K562 (cell line): ENCODE results near the gene RUNDC1. TPM values are rescaled to one million over a fixed set of nuclear protein-coding genes. Genes with fewer than 3 reads are reported as not detected.

Experiments
- ATF7 ChIP-seq: fragments of 450-650 bp; IDR thresholded peaks from 2 replicates; pipeline ENCODE4 v1.7.1; 2014; ENCODE audit warnings: mild to moderate bottlenecking, moderate library complexity
- CXXC5 ChIP-seq: fragments of 250-450 bp; sonication (Bioruptor Pico); IDR thresholded peaks from 2 replicates; pipeline ENCODE4 v1.8.0; 2022; ENCODE audit warnings: inconsistent platforms, mild to moderate bottlenecking, moderate library complexity
- FUS ChIP-seq: fragments of 200-400 bp; formaldehyde crosslinking; optimal IDR thresholded peaks from 2 replicates; pipeline ENCODE3; 2017; ENCODE audit warnings: low read depth, low read length
- NONO ChIP-seq, 2 experiments: fragments of 200-400 bp in 1 of 2; fragments of 450-650 bp in 1 of 2; formaldehyde crosslinking in 1 of 2; IDR thresholded peaks; 2 replicates each; pipeline ENCODE4 v1.6.1; 2017; ENCODE audit warnings: low read depth in 2 of 2, mild to moderate bottlenecking in 2 of 2, moderate library complexity in 2 of 2, low read length in 1 of 2
- NRF1 ChIP-seq, 2 experiments: fragments of 450-650 bp; IDR thresholded peaks in 1 of 2; conservative IDR thresholded peaks in 1 of 2; 2 replicates each; pipeline ENCODE4 v1.6.1; 2014; ENCODE audit warnings: mild to moderate bottlenecking in 2 of 2
- POLR2G ChIP-seq: fragments of 200-400 bp; formaldehyde crosslinking; IDR thresholded peaks from 2 replicates; pipeline ENCODE4 v1.6.1; 2017; ENCODE audit warnings: low read depth, mild to moderate bottlenecking, antibody characterized with exemption, low read length, moderate library complexity
- RB1 ChIP-seq: fragments of 450-650 bp; IDR thresholded peaks from 2 replicates; pipeline ENCODE4 v1.6.1; 2017; ENCODE audit warnings: low read depth, mild to moderate bottlenecking
- RBFOX2 ChIP-seq: fragments of 200-400 bp; formaldehyde crosslinking; IDR thresholded peaks from 2 replicates; pipeline ENCODE4 v1.6.1; 2017; ENCODE audit warnings: low read depth, mild to moderate bottlenecking, low read length, moderate library complexity
- ZFX ChIP-seq: sonication (generic); formaldehyde crosslinking; IDR thresholded peaks from 2 replicates; pipeline ENCODE4 v1.8.0; 2022; ENCODE audit warnings: mild to moderate bottlenecking, missing genetic modification reagents, moderate library complexity
- polyA plus RNA-seq, 8 experiments: library from polyadenylated mRNA; depleted of rRNA in 4 of 8; stranded (reverse) in 5 of 8; unstranded in 3 of 8; fragments of >200 nt; fragmentation: Nextera tagmentation in 2 of 8; fragmentation: Illumina TruSeq in 1 of 8; extraction: Ambion mirVana in 2 of 8; extraction: Trizol in 1 of 8; gene quantifications; 2 replicates each; pipeline versions ENCODE4 v1.2.1 to v1.2.3, GENCODE V29; 2011 to 2014; ENCODE audit warnings: inconsistent platforms in 1 of 8, missing spikeins in 1 of 8
- total RNA-seq, 7 experiments: library from RNA; depleted of rRNA in 6 of 7; stranded (reverse); fragments of >200 nt in 6 of 7; fragmentation: Illumina TruSeq in 2 of 7; extraction: Trizol in 2 of 7; gene quantifications; 2 replicates each; pipeline versions ENCODE4 v1.2.1 to v1.2.3, GENCODE V29; 2011 to 2021; ENCODE audit warnings: low replicate concordance in 1 of 7
- TF ChIP-seq, protein P1 (sequence below): sonication (generic); formaldehyde crosslinking; IDR thresholded peaks from 2 replicates; pipeline ENCODE4 v1.8.0; 2023; ENCODE audit warnings: mild to moderate bottlenecking, missing genetic modification reagents
- TF ChIP-seq, protein P2 (sequence below): fragments of 200-800 bp; sonication (Bioruptor generic); IDR thresholded peaks from 2 replicates; pipeline ENCODE4 v1.6.1; 2017; ENCODE audit warnings: missing genetic modification characterization, missing compliant biosample characterization
- TF ChIP-seq, protein P3 (sequence below): fragments of 450-650 bp; IDR thresholded peaks from 2 replicates; pipeline ENCODE4 v1.6.1; 2014; ENCODE audit warnings: low read depth, mild to moderate bottlenecking, moderate library complexity, borderline replicate concordance
- TF ChIP-seq, protein P4 (sequence below): conservative IDR thresholded peaks from 2 replicates; pipeline ENCODE4 v1.6.1; 2011; ENCODE audit warnings: low read depth, mild to moderate bottlenecking, low read length; ENCODE audit not compliant: control insufficient read depth
- TF ChIP-seq, protein P5 (sequence below), 2 experiments: IDR thresholded peaks; 2 replicates each; pipeline ENCODE4 v1.6.1; 2012; ENCODE audit warnings: improper control_type of control experiment in 2 of 2, low read depth in 2 of 2, low read length in 2 of 2, borderline replicate concordance in 1 of 2

RUNDC1 gene
- total and polyA plus RNA-seq, 9 of the 15 experiments (the other 6 are each of a cell fraction or from before 2014, with no cell fraction given), result 3.4 to 12.6 (median 9.4) TPM

DNA sequence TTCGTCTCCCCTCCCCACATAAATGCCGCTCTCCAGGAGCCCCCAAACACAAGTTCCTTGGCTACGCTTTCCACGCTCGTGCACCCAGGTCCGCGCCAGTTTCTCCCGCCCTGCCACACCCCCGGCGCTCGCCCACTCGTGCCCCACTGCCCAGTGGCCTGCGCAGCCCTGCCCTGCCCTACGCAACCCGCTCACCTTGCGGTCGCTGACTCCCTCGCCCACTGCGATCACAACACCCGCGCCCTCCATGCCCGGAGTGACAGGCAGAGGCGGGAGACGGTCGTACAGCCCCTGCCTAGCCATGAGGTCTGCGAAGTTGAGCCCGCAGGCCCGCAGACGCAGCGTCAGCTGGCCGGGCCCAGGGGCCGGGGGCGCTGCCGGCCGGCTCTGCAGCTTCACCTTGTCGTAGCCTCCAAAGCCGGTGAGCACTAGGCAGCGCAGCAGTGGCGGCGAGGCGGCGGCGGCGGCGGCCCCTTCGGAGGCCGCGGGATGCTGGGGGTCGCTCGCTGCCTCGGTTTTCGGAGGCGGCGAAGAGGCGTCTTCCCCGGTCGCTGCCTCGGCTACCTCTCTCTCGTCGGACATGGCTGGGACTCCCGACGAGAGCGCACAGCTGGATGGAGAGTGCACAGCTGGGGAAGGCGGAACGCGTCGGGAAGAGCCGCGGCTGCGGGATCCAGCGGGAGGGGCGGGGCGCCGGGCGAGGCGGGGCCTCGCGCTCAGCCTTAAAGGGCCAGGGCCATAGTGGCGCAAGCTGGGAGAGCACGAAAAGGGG is 41.6 kb downstream of the RUNDC1 start, which contains the start of gene VAT1 (continued):
- TF ChIP-seq, protein P1, sequence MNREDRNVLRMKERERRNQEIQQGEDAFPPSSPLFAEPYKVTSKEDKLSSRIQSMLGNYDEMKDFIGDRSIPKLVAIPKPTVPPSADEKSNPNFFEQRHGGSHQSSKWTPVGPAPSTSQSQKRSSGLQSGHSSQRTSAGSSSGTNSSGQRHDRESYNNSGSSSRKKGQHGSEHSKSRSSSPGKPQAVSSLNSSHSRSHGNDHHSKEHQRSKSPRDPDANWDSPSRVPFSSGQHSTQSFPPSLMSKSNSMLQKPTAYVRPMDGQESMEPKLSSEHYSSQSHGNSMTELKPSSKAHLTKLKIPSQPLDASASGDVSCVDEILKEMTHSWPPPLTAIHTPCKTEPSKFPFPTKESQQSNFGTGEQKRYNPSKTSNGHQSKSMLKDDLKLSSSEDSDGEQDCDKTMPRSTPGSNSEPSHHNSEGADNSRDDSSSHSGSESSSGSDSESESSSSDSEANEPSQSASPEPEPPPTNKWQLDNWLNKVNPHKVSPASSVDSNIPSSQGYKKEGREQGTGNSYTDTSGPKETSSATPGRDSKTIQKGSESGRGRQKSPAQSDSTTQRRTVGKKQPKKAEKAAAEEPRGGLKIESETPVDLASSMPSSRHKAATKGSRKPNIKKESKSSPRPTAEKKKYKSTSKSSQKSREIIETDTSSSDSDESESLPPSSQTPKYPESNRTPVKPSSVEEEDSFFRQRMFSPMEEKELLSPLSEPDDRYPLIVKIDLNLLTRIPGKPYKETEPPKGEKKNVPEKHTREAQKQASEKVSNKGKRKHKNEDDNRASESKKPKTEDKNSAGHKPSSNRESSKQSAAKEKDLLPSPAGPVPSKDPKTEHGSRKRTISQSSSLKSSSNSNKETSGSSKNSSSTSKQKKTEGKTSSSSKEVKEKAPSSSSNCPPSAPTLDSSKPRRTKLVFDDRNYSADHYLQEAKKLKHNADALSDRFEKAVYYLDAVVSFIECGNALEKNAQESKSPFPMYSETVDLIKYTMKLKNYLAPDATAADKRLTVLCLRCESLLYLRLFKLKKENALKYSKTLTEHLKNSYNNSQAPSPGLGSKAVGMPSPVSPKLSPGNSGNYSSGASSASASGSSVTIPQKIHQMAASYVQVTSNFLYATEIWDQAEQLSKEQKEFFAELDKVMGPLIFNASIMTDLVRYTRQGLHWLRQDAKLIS (CRISPR knock-in tag), result 0 out of 2 replicates have a peak, but pooled peaks have one; percentile 26
- TF ChIP-seq NRF1 (conservative IDR thresholded peaks at IDR 0.05 in 1 of 2, IDR thresholded peaks at IDR 0.05 in 1 of 2) (peak; percentile 88 to 89), POLR2G (peak; percentile 77), ZFX (peak; percentile 85), CXXC5 (CRISPR knock-in tag) (peak; percentile 79), ATF7 (peak; percentile 72; the same call in 1 of the 2 replicates), RBFOX2 (peak; percentile 76), NONO (IDR thresholded peaks at IDR 0.05; ENCODE audit: low read depth in 2 of 2, low read length in 1 of 2) (0 out of 4 replicates have a peak, but pooled peaks of 1 of the 2 experiments have one; percentile 59), RB1 (peak; percentile 48; the same call in 1 of the 2 replicates), FUS (peak; percentile 60)
- TF ChIP-seq, protein P2, sequence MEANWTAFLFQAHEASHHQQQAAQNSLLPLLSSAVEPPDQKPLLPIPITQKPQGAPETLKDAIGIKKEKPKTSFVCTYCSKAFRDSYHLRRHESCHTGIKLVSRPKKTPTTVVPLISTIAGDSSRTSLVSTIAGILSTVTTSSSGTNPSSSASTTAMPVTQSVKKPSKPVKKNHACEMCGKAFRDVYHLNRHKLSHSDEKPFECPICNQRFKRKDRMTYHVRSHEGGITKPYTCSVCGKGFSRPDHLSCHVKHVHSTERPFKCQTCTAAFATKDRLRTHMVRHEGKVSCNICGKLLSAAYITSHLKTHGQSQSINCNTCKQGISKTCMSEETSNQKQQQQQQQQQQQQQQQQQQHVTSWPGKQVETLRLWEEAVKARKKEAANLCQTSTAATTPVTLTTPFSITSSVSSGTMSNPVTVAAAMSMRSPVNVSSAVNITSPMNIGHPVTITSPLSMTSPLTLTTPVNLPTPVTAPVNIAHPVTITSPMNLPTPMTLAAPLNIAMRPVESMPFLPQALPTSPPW, result peak; percentile 75
- TF ChIP-seq, protein P3, sequence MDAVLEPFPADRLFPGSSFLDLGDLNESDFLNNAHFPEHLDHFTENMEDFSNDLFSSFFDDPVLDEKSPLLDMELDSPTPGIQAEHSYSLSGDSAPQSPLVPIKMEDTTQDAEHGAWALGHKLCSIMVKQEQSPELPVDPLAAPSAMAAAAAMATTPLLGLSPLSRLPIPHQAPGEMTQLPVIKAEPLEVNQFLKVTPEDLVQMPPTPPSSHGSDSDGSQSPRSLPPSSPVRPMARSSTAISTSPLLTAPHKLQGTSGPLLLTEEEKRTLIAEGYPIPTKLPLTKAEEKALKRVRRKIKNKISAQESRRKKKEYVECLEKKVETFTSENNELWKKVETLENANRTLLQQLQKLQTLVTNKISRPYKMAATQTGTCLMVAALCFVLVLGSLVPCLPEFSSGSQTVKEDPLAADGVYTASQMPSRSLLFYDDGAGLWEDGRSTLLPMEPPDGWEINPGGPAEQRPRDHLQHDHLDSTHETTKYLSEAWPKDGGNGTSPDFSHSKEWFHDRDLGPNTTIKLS, result peak; percentile 20; the same call in 1 of the 2 replicates
- TF ChIP-seq, protein P4, sequence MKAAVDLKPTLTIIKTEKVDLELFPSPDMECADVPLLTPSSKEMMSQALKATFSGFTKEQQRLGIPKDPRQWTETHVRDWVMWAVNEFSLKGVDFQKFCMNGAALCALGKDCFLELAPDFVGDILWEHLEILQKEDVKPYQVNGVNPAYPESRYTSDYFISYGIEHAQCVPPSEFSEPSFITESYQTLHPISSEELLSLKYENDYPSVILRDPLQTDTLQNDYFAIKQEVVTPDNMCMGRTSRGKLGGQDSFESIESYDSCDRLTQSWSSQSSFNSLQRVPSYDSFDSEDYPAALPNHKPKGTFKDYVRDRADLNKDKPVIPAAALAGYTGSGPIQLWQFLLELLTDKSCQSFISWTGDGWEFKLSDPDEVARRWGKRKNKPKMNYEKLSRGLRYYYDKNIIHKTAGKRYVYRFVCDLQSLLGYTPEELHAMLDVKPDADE, result peak; percentile 67; the same call in 1 of the 2 replicates
- TF ChIP-seq, protein P5, sequence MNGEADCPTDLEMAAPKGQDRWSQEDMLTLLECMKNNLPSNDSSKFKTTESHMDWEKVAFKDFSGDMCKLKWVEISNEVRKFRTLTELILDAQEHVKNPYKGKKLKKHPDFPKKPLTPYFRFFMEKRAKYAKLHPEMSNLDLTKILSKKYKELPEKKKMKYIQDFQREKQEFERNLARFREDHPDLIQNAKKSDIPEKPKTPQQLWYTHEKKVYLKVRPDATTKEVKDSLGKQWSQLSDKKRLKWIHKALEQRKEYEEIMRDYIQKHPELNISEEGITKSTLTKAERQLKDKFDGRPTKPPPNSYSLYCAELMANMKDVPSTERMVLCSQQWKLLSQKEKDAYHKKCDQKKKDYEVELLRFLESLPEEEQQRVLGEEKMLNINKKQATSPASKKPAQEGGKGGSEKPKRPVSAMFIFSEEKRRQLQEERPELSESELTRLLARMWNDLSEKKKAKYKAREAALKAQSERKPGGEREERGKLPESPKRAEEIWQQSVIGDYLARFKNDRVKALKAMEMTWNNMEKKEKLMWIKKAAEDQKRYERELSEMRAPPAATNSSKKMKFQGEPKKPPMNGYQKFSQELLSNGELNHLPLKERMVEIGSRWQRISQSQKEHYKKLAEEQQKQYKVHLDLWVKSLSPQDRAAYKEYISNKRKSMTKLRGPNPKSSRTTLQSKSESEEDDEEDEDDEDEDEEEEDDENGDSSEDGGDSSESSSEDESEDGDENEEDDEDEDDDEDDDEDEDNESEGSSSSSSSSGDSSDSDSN (IDR thresholded peaks at IDR 0.05; ENCODE audit: borderline replicate concordance in 1 of 2, low read depth in 2 of 2, low read length in 2 of 2), result peak; percentile 56 to 57; a peak in 2 of 4 replicates
